ENCODE results near the gene PTPN3.

The PTPN3 gene

GRCh38 chr9:109500421-109500974, 2.4 kb upstream of the PTPN3 start:
- DNase-seq: no peak

- peak; percentile 32 for DNase-seq
These were observed 1.7 kb upstream of the PTPN3 start for GRCh38 chr9:109499631-109500410.

GRCh38 chr9:109499093-109499630, 1.1 kb upstream of the PTPN3 start:
- DNase-seq: no peak

- DNase-seq: peak; percentile 2
These were observed 617 bp downstream of the PTPN3 start for GRCh38 chr9:109497226-109498153.

GRCh38 chr9:109496841-109497225, 1.3 kb downstream of the PTPN3 start:
- no peak for DNase-seq

- no peak for DNase-seq
These were observed 1.9 kb downstream of the PTPN3 start for GRCh38 chr9:109496218-109496617.

- DNase-seq: no peak
These were observed 4.5 kb downstream of the PTPN3 start for GRCh38 chr9:109493648-109494047.

- no peak for DNase-seq
These were observed 6.5 kb downstream of the PTPN3 start for GRCh38 chr9:109491590-109491989.

- no peak for DNase-seq
These were observed 9.2 kb downstream of the PTPN3 start for GRCh38 chr9:109488791-109489492.

- DNase-seq: no peak
These were observed 9.8 kb downstream of the PTPN3 start for GRCh38 chr9:109488351-109488750.

GRCh38 chr9:109487247-109487646, 10.9 kb downstream of the PTPN3 start:
- no peak for DNase-seq

GRCh38 chr9:109483744-109484429, 14.2 kb downstream of the PTPN3 start:
- no peak for DNase-seq

- no peak for DNase-seq
These were observed 15.7 kb downstream of the PTPN3 start for GRCh38 chr9:109482391-109482916.

GRCh38 chr9:109481856-109482255, 16.3 kb downstream of the PTPN3 start:
- no peak for DNase-seq

- DNase-seq: no peak
These were observed 18.3 kb downstream of the PTPN3 start for GRCh38 chr9:109479822-109480221.

GRCh38 chr9:109478665-109479380, 19.3 kb downstream of the PTPN3 start:
- no peak for DNase-seq

- DNase-seq: no peak
These were observed 20.0 kb downstream of the PTPN3 start for GRCh38 chr9:109478051-109478563.

GRCh38 chr9:109477258-109478050, 20.7 kb downstream of the PTPN3 start:
- peak; percentile 6 for DNase-seq

GRCh38 chr9:109476642-109477257, 21.4 kb downstream of the PTPN3 start:
- no peak for DNase-seq

GRCh38 chr9:109475526-109475925, 22.6 kb downstream of the PTPN3 start:
- no peak for DNase-seq

Data from NCI-H526 treated with DMSO at 0.1 percent for 48 hours (cell line).